NCI-H2029 treated with DMSO at 0.1 percent for 48 hours (cell line): ENCODE measurements around the gene WFIKKN1.

Source experiments
- DNase-seq: peaks from one replicate; lab custom pipeline; 2025; lab: John Stamatoyannopoulos, UW

WFIKKN1 gene

GRCh38 chr16:637081-638018, 6.6 kb downstream of the WFIKKN1 start:
- no peak for DNase-seq

DNA sequence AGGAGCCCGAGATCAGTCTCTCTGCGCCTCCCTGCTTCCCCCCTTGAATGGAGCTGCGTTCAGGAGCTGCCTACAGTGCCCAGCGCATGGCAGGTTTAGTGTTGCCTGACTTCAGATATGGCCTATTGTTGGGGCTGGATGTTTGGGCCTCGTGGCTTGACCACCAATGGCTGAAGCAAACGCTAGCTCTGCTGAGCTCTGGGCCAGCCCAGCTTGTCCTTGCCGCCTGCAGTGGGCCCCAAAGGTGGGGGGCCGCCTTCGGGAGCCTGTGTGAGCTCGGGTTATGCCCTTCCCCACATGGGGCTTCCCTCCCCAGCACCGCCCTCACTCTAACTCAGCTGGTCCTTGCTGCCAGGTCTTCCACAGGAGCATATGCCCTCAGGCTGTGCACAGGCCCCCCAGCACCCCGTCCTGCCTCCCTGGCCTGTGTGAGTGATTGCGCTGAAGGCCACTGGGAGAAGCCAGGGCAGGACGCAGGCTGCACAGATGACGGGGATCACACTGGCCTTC, 7.3 kb downstream of the WFIKKN1 start:
- no peak for DNase-seq

DNA sequence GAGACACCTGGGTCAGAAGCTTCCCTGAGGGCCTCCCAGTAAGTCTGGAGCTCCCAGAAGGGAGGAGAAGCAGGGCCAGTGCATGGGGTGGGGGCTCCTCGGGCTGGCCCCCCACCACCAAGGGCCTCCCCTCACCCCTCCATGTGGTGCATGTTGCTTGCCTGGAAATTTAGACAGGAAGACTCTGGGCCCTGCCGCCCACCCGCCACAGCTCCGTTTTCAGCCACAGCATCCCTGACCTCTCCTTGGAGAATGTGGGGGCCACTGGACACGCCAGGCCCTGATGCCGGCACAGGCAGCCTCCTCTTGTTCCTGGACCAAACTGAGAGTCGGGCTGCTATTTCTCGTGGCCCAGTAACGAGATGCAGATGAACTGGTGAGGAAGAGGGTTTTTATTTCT, 8.1 kb downstream of the WFIKKN1 start:
- no peak for DNase-seq

- no peak for DNase-seq
Observed at GRCh38 chr16:640614-641013, 9.8 kb downstream of the WFIKKN1 start.

DNA sequence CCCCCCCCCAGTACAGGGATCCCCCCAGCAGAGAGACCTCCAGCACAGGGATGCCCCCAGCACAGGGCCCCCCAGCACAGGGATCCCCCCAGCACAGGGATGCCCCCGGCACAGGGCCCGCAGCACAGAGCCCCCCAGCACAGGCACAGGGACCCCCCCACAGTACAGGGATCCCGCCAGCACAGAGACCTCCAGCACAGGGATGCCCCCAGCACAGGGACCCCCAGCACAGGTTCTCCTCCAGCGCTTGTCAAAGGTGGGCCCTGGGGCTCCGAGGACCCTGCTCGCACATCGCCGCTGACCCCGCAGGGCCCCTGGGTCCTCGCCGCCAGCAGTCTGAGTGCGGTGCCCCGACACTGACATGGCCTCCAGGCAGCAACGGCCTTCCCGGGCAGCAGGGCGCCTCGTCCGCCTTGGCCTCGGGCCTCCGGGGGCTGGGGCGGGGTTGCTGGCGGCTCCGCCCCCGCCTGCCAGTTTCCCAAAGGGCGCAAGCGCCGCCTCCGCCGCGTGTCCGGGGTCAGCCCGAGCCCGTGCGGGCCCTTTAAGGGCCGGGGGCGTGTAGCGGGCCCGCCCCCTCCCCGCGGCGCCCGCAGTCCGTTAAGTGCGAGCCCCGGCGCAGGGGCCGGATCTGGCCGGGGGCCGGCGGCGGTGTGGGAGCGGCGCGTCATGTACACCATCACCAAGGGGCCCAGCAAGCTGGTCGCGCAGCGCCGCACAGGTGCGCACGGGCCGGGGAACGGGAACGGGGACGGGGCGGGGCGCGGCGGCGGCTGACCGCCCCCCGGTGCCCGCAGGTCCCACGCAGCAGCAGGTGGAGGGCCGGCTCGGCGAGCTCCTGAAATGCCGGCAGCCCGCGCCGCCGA, 10.8 kb downstream of the WFIKKN1 start, which contains the start of gene MCRIP2:
MCRIP2 (plus strand) TSS at position 503 of the 863 bp plus-strand sequence; CDS start at position 667, 164 bp downstream.
- DNase-seq, result no peak

DNA sequence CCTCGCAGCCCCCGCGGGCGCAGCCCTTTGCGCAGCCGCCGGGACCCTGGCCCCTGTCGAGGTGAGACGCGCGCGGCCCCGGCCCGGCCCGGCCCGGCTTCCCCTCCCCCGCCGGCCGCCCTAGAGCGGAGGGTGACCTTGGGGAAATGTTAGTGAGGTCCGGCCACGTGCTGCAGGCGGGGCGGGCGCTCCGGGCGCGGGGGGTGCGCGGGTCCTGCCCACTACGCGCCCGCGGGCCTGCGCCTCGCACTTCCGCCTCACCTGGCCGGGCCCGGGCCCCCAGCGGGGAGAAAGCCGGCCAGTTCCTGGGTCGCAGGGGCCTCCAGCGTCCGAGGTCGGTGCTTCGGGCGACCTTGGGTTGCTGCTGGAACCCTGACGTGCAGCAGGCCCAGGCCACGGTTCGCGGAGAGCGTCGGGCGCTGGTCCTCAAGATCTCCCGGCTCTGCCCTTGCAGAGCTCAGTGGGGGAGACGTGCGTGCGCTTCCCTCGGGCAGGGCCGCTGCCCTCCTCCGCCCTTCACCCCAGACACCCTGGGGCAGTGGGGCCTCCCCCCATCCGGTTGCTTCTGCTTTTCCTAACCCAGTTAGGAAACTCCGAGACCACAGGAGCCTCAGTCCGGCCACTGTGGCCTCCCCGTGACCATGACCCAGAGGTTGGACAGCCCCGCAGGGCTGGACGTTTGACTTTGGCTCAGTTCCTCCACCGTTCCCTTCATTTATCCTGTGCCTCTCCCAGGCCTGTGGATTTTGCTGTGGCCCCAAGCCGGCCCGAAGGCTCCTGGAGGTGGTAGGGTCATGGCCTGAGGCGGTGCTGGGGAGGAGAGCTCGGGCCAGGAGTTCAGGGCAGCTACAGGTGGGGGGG, 11.6 kb downstream of the WFIKKN1 start:
- DNase-seq, result no peak

DNA sequence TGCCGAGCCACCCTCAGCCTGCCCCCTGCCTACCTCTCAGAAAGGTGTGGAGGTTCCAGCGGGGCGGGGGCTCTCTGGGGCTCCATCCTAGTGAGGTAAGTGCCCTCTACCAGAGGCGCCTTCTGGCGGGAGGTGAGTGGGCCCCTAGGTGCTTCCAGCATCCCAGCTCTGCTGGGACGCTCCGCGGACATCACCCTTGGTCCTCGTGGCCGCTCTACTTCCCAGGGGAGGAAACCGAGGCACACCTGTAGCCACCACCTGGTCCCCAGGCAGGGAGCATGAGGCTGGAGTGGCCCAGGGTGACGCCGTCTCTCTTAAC, 12.2 kb downstream of the WFIKKN1 start:
- no peak for DNase-seq

- DNase-seq, result no peak
Observed at GRCh38 chr16:644556-644955, 13.8 kb downstream of the WFIKKN1 start.

DNA sequence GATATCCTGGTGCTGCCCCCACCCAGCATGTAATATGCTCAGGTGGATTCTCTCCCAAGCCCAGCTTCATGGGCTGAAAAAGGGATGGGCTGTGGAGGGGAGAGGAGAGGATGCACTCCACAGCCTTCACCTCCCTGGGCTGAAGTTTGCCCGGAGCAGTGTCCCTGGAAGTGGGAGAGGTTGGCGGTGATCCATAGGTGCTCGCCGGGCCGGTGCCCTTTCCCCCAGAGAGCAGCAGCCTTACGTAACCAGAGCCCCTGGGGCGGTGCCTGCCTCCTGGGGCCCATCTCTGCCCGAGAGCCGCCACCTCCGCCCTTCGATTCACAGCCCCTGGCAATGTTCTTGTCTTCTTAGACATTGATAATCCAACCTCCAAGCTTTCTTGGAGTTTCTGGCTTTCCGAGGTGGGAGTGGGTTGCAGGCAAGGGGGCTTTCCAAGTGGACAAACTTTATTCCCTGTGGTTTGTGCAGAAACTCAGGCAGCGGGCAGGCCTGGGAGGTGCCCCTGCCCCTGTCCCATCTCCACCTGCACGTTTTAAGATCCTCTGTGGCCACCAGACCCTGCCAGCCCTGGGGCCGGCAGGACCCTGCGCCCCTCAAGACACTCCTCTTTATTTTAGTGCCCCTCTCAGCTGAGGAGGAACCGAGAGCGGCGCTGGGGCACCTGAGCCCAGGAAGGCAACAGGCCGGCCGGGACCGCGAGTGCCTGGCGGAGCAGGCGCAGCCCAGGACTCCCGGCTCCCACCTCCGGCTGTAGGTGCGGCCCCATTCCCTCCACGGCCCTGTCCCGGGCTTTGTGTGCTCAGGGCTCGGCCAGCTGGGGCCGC, 15.3 kb downstream of the WFIKKN1 start:
- DNase-seq, result no peak

GRCh38 chr16:646679-647172, 15.9 kb downstream of the WFIKKN1 start:
- no peak for DNase-seq

- no peak for DNase-seq
Observed at GRCh38 chr16:647173-647902, 16.6 kb downstream of the WFIKKN1 start.

GRCh38 chr16:648071-648780, 17.4 kb downstream of the WFIKKN1 start:
- DNase-seq, result peak; percentile 11

GRCh38 chr16:648781-649589, 18.2 kb downstream of the WFIKKN1 start, which contains the start of gene WDR90:
Gene WDR90, plus strand, starts transcription at chr16:649365. Its CDS starts 52 bp downstream, at chr16:649417.
- DNase-seq, result peak; percentile 30

GRCh38 chr16:649631-650030, 18.8 kb downstream of the WFIKKN1 start:
- no peak for DNase-seq

GRCh38 chr16:651844-652243, 21.1 kb downstream of the WFIKKN1 start:
- DNase-seq, result no peak

- DNase-seq, result no peak
Observed at GRCh38 chr16:652454-653305, 21.9 kb downstream of the WFIKKN1 start.

- DNase-seq, result no peak
Observed at GRCh38 chr16:654034-654433, 23.2 kb downstream of the WFIKKN1 start.
